Keratinocyte (primary cell): Measurements from ENCODE around the gene COX6B1. TPM values are rescaled to one million over a fixed set of nuclear protein-coding genes. Genes with fewer than 3 reads are reported as not detected.

Source experiments
- DNase-seq: peaks from one replicate; pipeline ENCODE4 v3.0.0-alpha.2; 2011; ENCODE audit warnings: low read depth, missing footprints, low spot score
- FAIRE-seq: peaks from 2 replicates; lab custom pipeline; 2011; peaks lifted over from hg19 to GRCh38; lab: Jason Lieb, UNC
- H2AFZ ChIP-seq: 2 replicates; pipeline ENCODE4 v1.6.0; 2012; ENCODE audit warnings: low read length, control low read depth, inconsistent platforms; ENCODE audit not compliant: control insufficient read depth
- H3K27ac ChIP-seq: 2 replicates; pipeline ENCODE4 v1.5.1; 2011; ENCODE audit warnings: low read length; ENCODE audit not compliant: control insufficient read depth, insufficient read depth
- H3K27me3 ChIP-seq: 3 replicates; pipeline ENCODE4 v1.6.0; 2011; ENCODE audit warnings: low read length; ENCODE audit not compliant: control insufficient read depth, insufficient read depth; ENCODE audit errors: extremely low read depth
- H3K36me3 ChIP-seq, 2 experiments: 2 replicates in 1 of 2; 3 replicates in 1 of 2; pipeline ENCODE4 v1.5.1; 2011; ENCODE audit warnings: low read length in 2 of 2, mild to moderate bottlenecking in 1 of 2; ENCODE audit not compliant: control insufficient read depth in 2 of 2, insufficient read depth in 2 of 2; ENCODE audit errors: extremely low read depth in 1 of 2
- H3K4me1 ChIP-seq: 3 replicates; pipeline ENCODE4 v1.5.1; 2011; ENCODE audit warnings: low read length; ENCODE audit not compliant: control insufficient read depth, insufficient read depth; ENCODE audit errors: extremely low read depth
- H3K4me2 ChIP-seq: 3 replicates; pipeline ENCODE4 v1.6.0; 2011; ENCODE audit warnings: low read depth, low read length; ENCODE audit not compliant: control insufficient read depth, insufficient read depth; ENCODE audit errors: extremely low read depth
- H3K4me3 ChIP-seq, 3 experiments: fragments of 200-600 bp in 1 of 3; sonication (generic) in 1 of 3; 2 replicates in 2 of 3; 3 replicates in 1 of 3; pipeline ENCODE4 v1.5.1; 2011 to 2016; ENCODE audit warnings: low read length in 3 of 3, mild to moderate bottlenecking in 3 of 3, control low read depth in 2 of 3, inconsistent platforms in 1 of 3, low read depth in 1 of 3, mixed read lengths in 1 of 3, mixed run types in 1 of 3, moderate library complexity in 1 of 3; ENCODE audit not compliant: control insufficient read depth in 2 of 3, insufficient read depth in 2 of 3; ENCODE audit errors: extremely low read depth in 1 of 3
- H3K79me2 ChIP-seq: 2 replicates; pipeline ENCODE4 v1.6.0; 2012; ENCODE audit warnings: low read length; ENCODE audit not compliant: control insufficient read depth, insufficient read depth
- H3K9ac ChIP-seq: 3 replicates; pipeline ENCODE4 v1.6.0; 2011; ENCODE audit warnings: low read length; ENCODE audit not compliant: control insufficient read depth, insufficient read depth; ENCODE audit errors: extremely low read depth
- H3K9me1 ChIP-seq: 3 replicates; pipeline ENCODE4 v1.6.0; 2011; ENCODE audit warnings: low read length; ENCODE audit not compliant: control insufficient read depth, insufficient read depth; ENCODE audit errors: extremely low read depth
- H3K9me3 ChIP-seq: 2 replicates; pipeline ENCODE4 v1.5.1; 2012; ENCODE audit warnings: low read depth, low read length; ENCODE audit not compliant: control insufficient read depth
- H4K20me1 ChIP-seq: 3 replicates; pipeline ENCODE4 v1.6.0; 2011; ENCODE audit warnings: low read length; ENCODE audit not compliant: control insufficient read depth, insufficient read depth; ENCODE audit errors: extremely low read depth
- EZH2 ChIP-seq: IDR thresholded peaks from one replicate; pipeline ENCODE4 v1.6.1; 2012; ENCODE audit warnings: inconsistent platforms, mild to moderate bottlenecking, low read length, moderate library complexity
- dilution Hi-C: fragments of 300-500 bp; cut with MboI; formaldehyde crosslinking; loops from one replicate; pipeline ENCODE4 v1.7.0; 2020; ENCODE audit warnings: low sequenced_read_pairs; ENCODE audit not compliant: extremely low pct_ligation_motif_present
- polyA plus RNA-seq, 5 experiments: library from polyadenylated mRNA; depleted of rRNA in 3 of 5; stranded (reverse) in 3 of 5; stranded (forward) in 1 of 5; unstranded in 1 of 5; fragments of >200 nt; gene quantifications; 1 replicate in 1 of 5; 2 replicates in 3 of 5; 3 replicates in 1 of 5; pipeline versions ENCODE4 v1.2.1 to v1.2.3, GENCODE V29; 2011 to 2012; ENCODE audit warnings: missing spikeins in 2 of 5, low read depth in 1 of 5, low replicate concordance in 1 of 5
- TF ChIP-seq, protein P1 (sequence below), 3 experiments: IDR thresholded peaks in 1 of 3; conservative IDR thresholded peaks in 1 of 3; optimal IDR thresholded peaks in 1 of 3; 2 replicates in 2 of 3; 3 replicates in 1 of 3; pipeline versions ENCODE3 to v1.5.1; 2011; ENCODE audit warnings: low read length in 3 of 3, mild to moderate bottlenecking in 3 of 3, moderate library complexity in 2 of 3, control low read depth in 1 of 3, inconsistent platforms in 1 of 3; ENCODE audit not compliant: insufficient read depth in 2 of 3; ENCODE audit errors: extremely low read depth in 1 of 3

Gene COX6B1
- polyA plus RNA-seq, 1 donor (not counting 4 experiments of a cell fraction or from before 2014, with no cell fraction given): 509 TPM

GRCh38 chr19:35673121-35673804 is 25.1 kb downstream of the COX6B1 start:
- peak; percentile 42 for DNase-seq

GRCh38 chr19:35675589-35676140 is 27.5 kb downstream of the COX6B1 start:
- H3K27me3 ChIP-seq: peaks cover 8% of the 10 kb centered on the region
- no peak overlapping the region for H3K4me2 ChIP-seq
- H2AFZ ChIP-seq: no peak overlapping the region
- FAIRE-seq: no peak
- no peaks in the 10 kb centered on the region for H3K79me2 ChIP-seq
- no peaks in the 10 kb centered on the region for H3K36me3 ChIP-seq
- H4K20me1 ChIP-seq: no peaks in the 10 kb centered on the region
- dilution Hi-C loops: no loop called here
- no peak for DNase-seq
- TF ChIP-seq, protein P1, sequence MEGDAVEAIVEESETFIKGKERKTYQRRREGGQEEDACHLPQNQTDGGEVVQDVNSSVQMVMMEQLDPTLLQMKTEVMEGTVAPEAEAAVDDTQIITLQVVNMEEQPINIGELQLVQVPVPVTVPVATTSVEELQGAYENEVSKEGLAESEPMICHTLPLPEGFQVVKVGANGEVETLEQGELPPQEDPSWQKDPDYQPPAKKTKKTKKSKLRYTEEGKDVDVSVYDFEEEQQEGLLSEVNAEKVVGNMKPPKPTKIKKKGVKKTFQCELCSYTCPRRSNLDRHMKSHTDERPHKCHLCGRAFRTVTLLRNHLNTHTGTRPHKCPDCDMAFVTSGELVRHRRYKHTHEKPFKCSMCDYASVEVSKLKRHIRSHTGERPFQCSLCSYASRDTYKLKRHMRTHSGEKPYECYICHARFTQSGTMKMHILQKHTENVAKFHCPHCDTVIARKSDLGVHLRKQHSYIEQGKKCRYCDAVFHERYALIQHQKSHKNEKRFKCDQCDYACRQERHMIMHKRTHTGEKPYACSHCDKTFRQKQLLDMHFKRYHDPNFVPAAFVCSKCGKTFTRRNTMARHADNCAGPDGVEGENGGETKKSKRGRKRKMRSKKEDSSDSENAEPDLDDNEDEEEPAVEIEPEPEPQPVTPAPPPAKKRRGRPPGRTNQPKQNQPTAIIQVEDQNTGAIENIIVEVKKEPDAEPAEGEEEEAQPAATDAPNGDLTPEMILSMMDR (optimal IDR thresholded peaks at IDR 0.05 in 1 of 3, IDR thresholded peaks at IDR 0.05 in 1 of 3, conservative IDR thresholded peaks at IDR 0.05 in 1 of 3; ENCODE audit: extremely low read depth in 1 of 3, insufficient read depth in 2 of 3, low read length in 3 of 3): no peak
- no peak for TF ChIP-seq EZH2
- H3K27ac ChIP-seq: no peak overlapping the region
- H3K9me1 ChIP-seq: no peaks in the 10 kb centered on the region
- H3K9ac ChIP-seq: no peak overlapping the region
- H3K9me3 ChIP-seq: no peaks in the 10 kb centered on the region
- no peak overlapping the region for H3K4me3 ChIP-seq
- peaks cover 7% of the 10 kb centered on the region for H3K4me1 ChIP-seq

More at GRCh38 chr19:35673121-35673804, 25.1 kb downstream of the COX6B1 start:
- peak; percentile 75 for FAIRE-seq
- Histone ChIP-seq H3K79me2 (no peaks in the 10 kb centered on the region), H3K9ac (peak overlapping the region; percentile 22), H3K4me1 (peaks cover 7% of the 10 kb centered on the region), H2AFZ (peak overlapping the region; percentile 85), H3K9me1 (no peaks in the 10 kb centered on the region), H4K20me1 (no peaks in the 10 kb centered on the region), H3K4me2 (peak overlapping the region; percentile 69), H3K27ac (no peak overlapping the region), H3K9me3 (no peaks in the 10 kb centered on the region), H3K36me3 (no peaks in the 10 kb centered on the region), H3K27me3 (peaks cover 14% of the 10 kb centered on the region), H3K4me3 (peak overlapping the region; percentile 38 to 63 (median 56))
- dilution Hi-C loops: no loop called here
- TF ChIP-seq, protein P1 (optimal IDR thresholded peaks at IDR 0.05 in 1 of 3, IDR thresholded peaks at IDR 0.05 in 1 of 3, conservative IDR thresholded peaks at IDR 0.05 in 1 of 3; ENCODE audit: extremely low read depth in 1 of 3, insufficient read depth in 2 of 3, low read length in 3 of 3): no peak
- no peak for TF ChIP-seq EZH2
